Measurements from ENCODE around the gene TNC. TPM values are rescaled to one million over a fixed set of nuclear protein-coding genes. Genes with fewer than 3 reads are reported as not detected.

TNC gene
- total and polyA plus RNA-seq, 2 donors (not counting 1 experiment from before 2014, with no cell fraction given) = not detected

- H3K36me3 ChIP-seq (replicated peaks in 1 of 2; ENCODE audit: control extremely low read depth in 1 of 2, control insufficient read depth in 1 of 2, extremely low read depth in 1 of 2, insufficient read depth in 2 of 2, low read length in 1 of 2) = no peaks in the 10 kb centered on the region
- no peak for TF ChIP-seq CTCF (IDR thresholded peaks at IDR 0.05)
- TF ChIP-seq EZH2 (IDR thresholded peaks at IDR 0.05; ENCODE audit: borderline replicate concordance, insufficient read depth, low read depth, low read length, poor library complexity, severe bottlenecking) = no peak
- H3K4me1 ChIP-seq (ENCODE audit: control insufficient read depth in 2 of 2, insufficient read depth in 2 of 2, low read length in 2 of 2) = no peaks in the 10 kb centered on the region
- H3K27me3 ChIP-seq (replicated peaks in 1 of 4; ENCODE audit: control extremely low read depth in 1 of 4, control insufficient read depth in 3 of 4, insufficient read depth in 4 of 4, low read length in 3 of 4) = peaks cover 0 to 7% (median 2%) of the 10 kb centered on the region in 4 experiments
- no peaks in the 10 kb centered on the region for H3K79me2 ChIP-seq (ENCODE audit: control insufficient read depth, insufficient read depth, low read length)
- no peaks in the 10 kb centered on the region for H4K20me1 ChIP-seq (ENCODE audit: control insufficient read depth, insufficient read depth, low read length, poor library complexity, severe bottlenecking)
- no peak for DNase-seq
- H3K9ac ChIP-seq (ENCODE audit: low read length) = no peak overlapping the region
- peaks cover 0 to 4% (median 0%) of the 10 kb centered on the region in 3 donors for H3K9me3 ChIP-seq (ENCODE audit: control extremely low read depth in 1 of 3, control insufficient read depth in 2 of 3, insufficient read depth in 1 of 3, low read length in 2 of 3)
- Mint-ChIP-seq H3K27me3 (peaks cover 41% of the 10 kb centered on the region), H3K4me3 (no peak overlapping the region), H3K4me1 (no peaks in the 10 kb centered on the region), H3K27ac (no peak overlapping the region), H3K9me3 (ENCODE audit: insufficient read depth) (no peaks in the 10 kb centered on the region)
- H3K4me2 ChIP-seq (replicated peaks; ENCODE audit: low read depth, low read length, poor library complexity, severe bottlenecking) = no peak overlapping the region
- no peak overlapping the region for H3K4me3 ChIP-seq (ENCODE audit: control extremely low read depth in 1 of 5, extremely low read depth in 1 of 5, insufficient read depth in 1 of 5, low read depth in 2 of 5, low read length in 4 of 5)
- ATAC-seq (ENCODE audit: low read depth) = no peak
- intact Hi-C loops (cut with micrococcal nuclease) = no loop called here
- ChIA-PET POLR2A (interaction anchor here (0.8 kb wide), 1 partner anchor 834 kb away, joined by 3 read pairs; no protein-coding TSS in a partner anchor), CTCF (no interaction called here)
- H2AFZ ChIP-seq (ENCODE audit: insufficient read depth, low read depth, low read length, poor library complexity, severe bottlenecking) = no peak overlapping the region
- WGBS (ENCODE audit: insufficient coverage) = 100% methylated on average over 2 of the region's 2 CpGs
- no peak overlapping the region for H3K27ac ChIP-seq (ENCODE audit: low read length in 2 of 2)
Measured at GRCh38 chr9:115093520-115093919, 24.4 kb downstream of the TNC start.

- H3K9ac ChIP-seq (ENCODE audit: low read length) = no peak overlapping the region
- Mint-ChIP-seq H3K9me3 (ENCODE audit: insufficient read depth) (no peaks in the 10 kb centered on the region), H3K4me1 (no peaks in the 10 kb centered on the region), H3K4me3 (no peak overlapping the region), H3K27me3 (peaks cover 28% of the 10 kb centered on the region), H3K27ac (no peak overlapping the region)
- no peak overlapping the region for H2AFZ ChIP-seq (ENCODE audit: insufficient read depth, low read depth, low read length, poor library complexity, severe bottlenecking)
- H3K4me1 ChIP-seq (ENCODE audit: control insufficient read depth in 2 of 2, insufficient read depth in 2 of 2, low read length in 2 of 2) = no peaks in the 10 kb centered on the region
- no peak for ATAC-seq (ENCODE audit: low read depth)
- POLR2A ChIA-PET = no interaction called here
- H3K9me3 ChIP-seq (ENCODE audit: control extremely low read depth in 1 of 3, control insufficient read depth in 2 of 3, insufficient read depth in 1 of 3, low read length in 2 of 3) = peaks cover 0 to 4% (median 0%) of the 10 kb centered on the region in 3 donors
- TF ChIP-seq CTCF (IDR thresholded peaks at IDR 0.05) (no peak), EZH2 (IDR thresholded peaks at IDR 0.05; ENCODE audit: borderline replicate concordance, insufficient read depth, low read depth, low read length, poor library complexity, severe bottlenecking) (no peak)
- H4K20me1 ChIP-seq (ENCODE audit: control insufficient read depth, insufficient read depth, low read length, poor library complexity, severe bottlenecking) = no peaks in the 10 kb centered on the region
- CTCF ChIA-PET = no interaction called here
- intact Hi-C loops (cut with micrococcal nuclease) = no loop called here
- no peak overlapping the region for H3K4me3 ChIP-seq (ENCODE audit: control extremely low read depth in 1 of 5, extremely low read depth in 1 of 5, insufficient read depth in 1 of 5, low read depth in 2 of 5, low read length in 4 of 5)
- DNase-seq = no peak
- H3K27ac ChIP-seq (ENCODE audit: low read length in 2 of 2) = no peak overlapping the region
- whole genome bisulfite sequencing (ENCODE audit: insufficient coverage) = 97% methylated on average over 9 of the region's 9 CpGs
- no peaks in the 10 kb centered on the region for H3K79me2 ChIP-seq (ENCODE audit: control insufficient read depth, insufficient read depth, low read length)
- no peaks in the 10 kb centered on the region for H3K36me3 ChIP-seq (replicated peaks in 1 of 2; ENCODE audit: control extremely low read depth in 1 of 2, control insufficient read depth in 1 of 2, extremely low read depth in 1 of 2, insufficient read depth in 2 of 2, low read length in 1 of 2)
- peaks cover 0 to 7% (median 2%) of the 10 kb centered on the region in 4 experiments for H3K27me3 ChIP-seq (replicated peaks in 1 of 4; ENCODE audit: control extremely low read depth in 1 of 4, control insufficient read depth in 3 of 4, insufficient read depth in 4 of 4, low read length in 3 of 4)
- no peak overlapping the region for H3K4me2 ChIP-seq (replicated peaks; ENCODE audit: low read depth, low read length, poor library complexity, severe bottlenecking)
Measured at GRCh38 chr9:115090486-115090885, 27.5 kb downstream of the TNC start.

All from B cell (primary cell).